ENCODE measurements around the gene PON1.

The PON1 gene

GRCh38 chr7:95324431-95324830, at the start of gene PON1:
TSS of gene PON1 (minus strand) at chr7:95324532. CDS start at chr7:95324475, 57 bp downstream.
- DNase-seq (ENCODE audit: low spot score) = peak; percentile 51

GRCh38 chr7:95373323-95373722, 49.0 kb upstream of the PON1 start:
- DNase-seq (ENCODE audit: low spot score) = no peak

GRCh38 chr7:95368235-95368634, 43.9 kb upstream of the PON1 start:
- DNase-seq (ENCODE audit: low spot score) = no peak

GRCh38 chr7:95367606-95368005, 43.3 kb upstream of the PON1 start:
- DNase-seq (ENCODE audit: low spot score) = no peak

GRCh38 chr7:95365151-95365550, 40.8 kb upstream of the PON1 start:
- no peak for DNase-seq (ENCODE audit: low spot score)

- no peak for DNase-seq (ENCODE audit: low spot score)
Measured at GRCh38 chr7:95357623-95358022, 33.3 kb upstream of the PON1 start.

GRCh38 chr7:95342642-95343307, 18.4 kb upstream of the PON1 start:
- no peak for DNase-seq (ENCODE audit: low spot score)

GRCh38 chr7:95342029-95342428, 17.7 kb upstream of the PON1 start:
- DNase-seq (ENCODE audit: low spot score) = no peak

GRCh38 chr7:95340491-95340890, 16.2 kb upstream of the PON1 start:
- DNase-seq (ENCODE audit: low spot score) = no peak

- no peak for DNase-seq (ENCODE audit: low spot score)
Measured at GRCh38 chr7:95338832-95339231, 14.5 kb upstream of the PON1 start.

- no peak for DNase-seq (ENCODE audit: low spot score)
Measured at GRCh38 chr7:95335093-95335492, 10.8 kb upstream of the PON1 start.

GRCh38 chr7:95334447-95334846, 10.1 kb upstream of the PON1 start:
- DNase-seq (ENCODE audit: low spot score) = no peak

- no peak for DNase-seq (ENCODE audit: low spot score)
Measured at GRCh38 chr7:95330961-95331337, 6.6 kb upstream of the PON1 start.

GRCh38 chr7:95330204-95330960, 6.0 kb upstream of the PON1 start:
- no peak for DNase-seq (ENCODE audit: low spot score)

GRCh38 chr7:95327356-95327755, 3.0 kb upstream of the PON1 start:
- DNase-seq (ENCODE audit: low spot score) = no peak

- DNase-seq (ENCODE audit: low spot score) = peak; percentile 16
Measured at GRCh38 chr7:95323410-95324129, 762 bp downstream of the PON1 start.

GRCh38 chr7:95322854-95323253, 1.5 kb downstream of the PON1 start:
- no peak for DNase-seq (ENCODE audit: low spot score)

GRCh38 chr7:95322396-95322795, 1.9 kb downstream of the PON1 start:
- DNase-seq (ENCODE audit: low spot score) = no peak

GRCh38 chr7:95321720-95322119, 2.6 kb downstream of the PON1 start:
- no peak for DNase-seq (ENCODE audit: low spot score)

- no peak for DNase-seq (ENCODE audit: low spot score)
Measured at GRCh38 chr7:95320651-95321050, 3.7 kb downstream of the PON1 start.

GRCh38 chr7:95319570-95319969, 4.8 kb downstream of the PON1 start:
- no peak for DNase-seq (ENCODE audit: low spot score)

GRCh38 chr7:95318501-95319100, 5.7 kb downstream of the PON1 start:
- DNase-seq (ENCODE audit: low spot score) = no peak

GRCh38 chr7:95317966-95318365, 6.4 kb downstream of the PON1 start:
- DNase-seq (ENCODE audit: low spot score) = no peak
